GM13977 (cell line): ENCODE data around the gene TAX1BP3.

Experiments
- DNase-seq: peaks from one replicate; pipeline ENCODE4 v3.0.0; 2012; ENCODE audit warnings: low spot score
- CTCF ChIP-seq: IDR thresholded peaks from 2 replicates; pipeline ENCODE4 v1.5.1; 2012; ENCODE audit warnings: mild to moderate bottlenecking, control low read depth; ENCODE audit not compliant: insufficient read depth; ENCODE audit errors: extremely low read depth, missing control alignments
- in situ Hi-C: fragments of 300-500 bp; cut with MboI; formaldehyde crosslinking; loops from one replicate; pipeline ENCODE4 v1.12.0; 2022; ENCODE audit warnings: low sequenced_read_pairs, low pct_unique_long_range_greater_than_20kb, mixed read lengths, inconsistent platforms; ENCODE audit not compliant: unreplicated experiment

The TAX1BP3 gene

GRCh38 chr17:3613124-3613523, 55.3 kb downstream of the TAX1BP3 start:
- in situ Hi-C loops, result no loop called here
- no peak for DNase-seq
- no peak for TF ChIP-seq CTCF
